GM21528 (cell line): ENCODE data around the gene SDK2.

Experiments
- ATAC-seq: cut with Tn5 transposase; IDR thresholded peaks from one replicate; pipeline ENCODE4 v1.9.1; 2021; ENCODE audit warnings: mild to moderate bottlenecking, moderate library complexity; ENCODE audit not compliant: unreplicated experiment, low FRiP score

SDK2 gene

DNA sequence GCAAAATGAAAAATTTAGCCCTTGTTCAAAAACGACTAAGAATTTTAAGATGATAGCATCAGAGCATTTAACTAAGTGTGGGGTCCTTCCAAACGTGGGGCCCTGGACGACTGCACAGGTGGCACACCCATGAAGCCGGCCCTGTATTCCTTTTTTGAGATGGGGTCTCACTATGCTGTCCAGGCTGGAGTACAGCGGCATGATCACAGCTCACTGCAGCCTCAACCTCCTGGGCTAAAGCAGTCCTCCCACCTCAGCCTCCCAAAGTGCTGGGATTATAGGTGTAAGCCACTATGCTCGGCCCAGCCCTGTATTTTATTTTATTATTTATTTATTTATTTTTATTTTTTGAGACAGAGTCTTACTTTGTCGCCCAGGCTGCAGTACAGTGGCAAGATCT, 241.8 kb downstream of the SDK2 start:
- ATAC-seq = no peak

GRCh38 chr17:73401911-73402310, 242.3 kb downstream of the SDK2 start:
- no peak for ATAC-seq

DNA sequence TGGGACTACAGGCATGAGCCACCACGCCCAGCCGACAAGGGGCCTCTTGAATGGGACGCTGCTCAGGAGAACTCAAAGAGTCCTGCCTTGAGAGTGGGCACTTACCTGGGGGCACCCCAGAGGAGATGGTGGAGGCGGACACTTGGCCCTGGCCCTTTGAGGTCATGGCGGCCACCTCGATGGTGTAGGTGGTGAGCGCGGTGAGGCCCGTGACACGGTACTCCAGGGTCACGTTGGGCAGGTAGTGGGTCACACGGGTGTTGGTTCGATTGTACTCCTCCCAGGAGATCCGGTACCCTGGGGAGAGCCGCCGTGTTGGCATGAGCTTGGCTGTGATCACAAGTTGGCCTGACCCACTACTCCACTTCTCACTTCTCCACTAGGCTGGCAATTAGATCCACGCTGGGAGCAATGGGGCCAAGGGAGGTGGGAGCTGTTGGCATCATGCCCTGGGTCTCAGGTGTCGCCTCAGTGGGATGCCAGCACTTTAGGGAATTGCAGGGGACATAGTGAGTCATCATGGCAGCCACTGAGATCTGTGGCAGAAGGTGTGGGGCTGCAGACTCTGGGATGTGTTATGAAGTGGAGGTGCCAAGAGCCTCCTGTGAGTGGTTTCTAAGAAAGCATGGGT, 243.2 kb downstream of the SDK2 start:
- ATAC-seq = no peak

GRCh38 chr17:73399056-73399455, 245.2 kb downstream of the SDK2 start:
- no peak for ATAC-seq

DNA sequence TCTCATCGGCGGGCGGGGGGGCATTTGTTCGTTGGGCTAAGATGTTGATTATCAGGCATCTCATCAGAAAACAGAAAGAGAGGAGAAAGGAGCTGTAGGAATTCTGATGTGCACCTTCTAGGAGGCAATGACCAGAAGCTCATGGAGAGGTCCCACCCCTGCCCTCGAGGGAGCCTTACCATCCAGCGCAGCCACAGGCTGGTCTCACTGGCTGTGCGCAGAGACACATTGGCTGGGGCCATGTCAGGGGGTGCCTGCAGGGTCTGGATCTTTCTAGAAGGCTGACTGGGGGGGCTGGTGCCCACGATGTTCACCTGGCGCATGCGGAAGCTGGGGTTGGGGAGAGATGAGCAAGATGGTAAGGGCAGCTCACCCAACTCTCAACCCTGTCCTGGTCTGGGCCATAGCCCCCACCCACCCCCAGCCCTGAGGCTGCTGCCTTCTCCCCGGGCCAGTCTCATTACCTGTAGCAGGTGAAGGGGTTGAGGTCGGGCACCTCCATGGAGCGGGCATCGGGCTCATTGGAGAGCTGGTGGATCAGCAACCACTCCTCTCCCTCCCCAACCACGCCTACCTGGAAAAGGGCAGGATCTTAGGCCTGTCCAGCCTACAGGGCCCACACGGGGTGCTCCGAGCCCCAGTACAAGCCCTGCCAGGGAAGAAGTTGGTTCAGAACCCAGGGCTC, 246.2 kb downstream of the SDK2 start:
- no peak for ATAC-seq

DNA sequence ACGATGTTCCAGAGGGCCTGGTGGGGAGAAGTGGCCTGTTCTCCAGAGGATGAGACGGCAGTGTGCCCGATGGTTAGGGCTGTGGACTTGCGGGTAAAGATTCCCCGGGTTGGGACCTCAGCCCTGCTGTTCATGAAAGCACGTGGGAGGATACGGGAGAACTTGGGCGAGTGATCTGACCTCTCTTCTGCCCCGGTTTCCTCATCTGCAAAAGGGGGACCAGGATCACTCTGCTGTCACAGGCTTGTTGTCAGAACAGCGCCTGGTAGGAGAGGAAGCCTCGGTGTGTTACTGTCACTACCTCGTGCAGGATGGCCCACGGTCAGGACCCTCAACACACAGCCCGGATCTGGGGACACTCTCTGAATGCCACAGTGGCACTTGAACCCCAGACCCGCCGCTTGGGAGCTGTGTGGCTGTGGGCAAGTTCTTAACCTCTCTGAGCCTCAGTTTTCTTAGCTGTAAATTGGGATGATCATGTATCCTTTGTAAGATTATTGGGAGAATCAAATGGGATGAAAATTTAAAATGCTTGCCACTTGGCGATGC, 246.9 kb downstream of the SDK2 start:
- ATAC-seq = no peak

DNA sequence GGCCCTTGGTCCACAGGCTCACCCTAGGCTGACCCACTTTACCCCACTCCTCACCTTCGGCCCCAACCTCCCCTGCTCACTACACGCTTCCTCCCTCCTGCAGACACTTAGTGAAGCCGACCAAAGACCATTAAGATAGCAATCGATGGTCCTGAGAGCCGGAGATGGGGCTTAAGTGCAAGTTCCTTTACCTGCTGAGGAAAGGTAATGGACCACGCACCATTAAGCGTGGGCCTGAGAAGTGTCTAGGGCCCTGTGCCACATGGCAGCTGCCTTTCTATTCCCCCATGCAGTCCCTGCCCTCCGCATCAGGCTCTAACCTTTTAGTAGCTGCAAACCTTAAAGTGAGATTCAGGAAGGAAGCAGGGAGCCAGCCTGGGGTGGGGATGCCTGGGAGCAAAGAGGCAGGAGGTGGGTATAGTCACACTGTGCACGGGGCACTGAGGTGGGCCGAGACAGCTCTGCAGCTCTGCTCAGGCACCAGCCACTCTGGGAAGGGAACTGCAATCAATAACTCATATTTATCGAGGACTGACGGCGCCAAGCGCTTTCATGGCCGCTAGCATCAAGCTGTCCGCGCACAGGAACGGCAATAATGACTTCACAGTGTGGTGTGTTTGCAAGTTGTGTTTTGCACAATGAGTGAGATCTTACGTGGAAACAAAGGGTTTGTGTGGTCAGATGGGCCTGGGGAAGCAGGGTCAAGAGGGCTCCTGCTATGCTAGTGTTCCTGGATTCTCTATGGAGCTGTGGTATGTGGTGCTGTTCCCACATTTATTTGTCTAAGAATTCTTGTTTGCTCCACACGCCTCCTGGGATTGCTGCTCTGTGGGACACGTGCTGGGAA, 247.6 kb downstream of the SDK2 start:
- ATAC-seq = no peak

GRCh38 chr17:73394512-73395450, 249.5 kb downstream of the SDK2 start:
- ATAC-seq = no peak

GRCh38 chr17:73393962-73394361, 250.3 kb downstream of the SDK2 start:
- ATAC-seq = no peak

GRCh38 chr17:73393381-73393780, 250.9 kb downstream of the SDK2 start:
- no peak for ATAC-seq

DNA sequence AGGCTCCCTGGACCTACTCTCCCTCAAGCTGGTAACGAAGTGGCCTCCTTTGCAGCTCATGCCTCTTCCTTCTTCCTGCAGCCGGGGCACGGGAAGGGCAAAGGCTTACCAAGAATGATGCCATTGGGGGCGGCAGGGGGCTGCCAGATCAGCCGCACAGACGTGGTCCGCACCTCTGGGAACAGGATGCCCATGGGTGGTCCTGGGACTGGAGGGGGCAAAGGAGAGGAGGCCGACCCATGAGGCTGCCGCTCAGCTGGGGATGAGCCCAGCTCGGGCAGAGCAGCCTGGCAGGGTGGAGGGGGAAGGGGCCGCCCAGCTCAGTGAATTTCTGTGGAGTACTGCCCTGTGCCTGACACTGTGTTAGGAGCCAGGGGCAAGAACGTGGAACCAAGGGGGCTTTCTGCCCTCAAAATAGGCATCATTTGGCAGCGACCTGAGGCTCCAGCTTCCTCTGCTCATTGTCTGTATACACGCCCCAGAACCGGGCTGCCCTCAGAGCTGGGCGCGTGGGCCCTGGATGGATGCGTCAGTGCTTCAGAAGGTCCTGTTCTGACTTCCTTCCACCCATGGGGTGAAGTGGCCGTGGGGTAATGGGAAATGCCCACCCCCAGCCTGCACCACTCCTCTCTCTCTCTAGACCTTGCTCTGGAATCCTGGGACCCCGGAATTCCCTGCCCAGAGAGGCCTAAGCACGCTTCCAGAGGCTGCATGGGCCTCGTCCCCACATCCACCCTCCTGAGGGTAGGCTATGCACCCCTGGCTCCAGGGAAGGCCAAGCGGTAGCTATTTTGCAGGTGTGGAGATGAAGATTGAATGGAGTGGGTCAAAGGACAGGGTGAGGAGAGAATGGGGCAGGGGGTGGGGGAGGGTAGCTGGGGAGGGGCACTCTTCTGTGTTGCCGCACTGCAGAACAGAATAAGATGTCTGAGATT, 252.6 kb downstream of the SDK2 start:
- ATAC-seq = no peak

DNA sequence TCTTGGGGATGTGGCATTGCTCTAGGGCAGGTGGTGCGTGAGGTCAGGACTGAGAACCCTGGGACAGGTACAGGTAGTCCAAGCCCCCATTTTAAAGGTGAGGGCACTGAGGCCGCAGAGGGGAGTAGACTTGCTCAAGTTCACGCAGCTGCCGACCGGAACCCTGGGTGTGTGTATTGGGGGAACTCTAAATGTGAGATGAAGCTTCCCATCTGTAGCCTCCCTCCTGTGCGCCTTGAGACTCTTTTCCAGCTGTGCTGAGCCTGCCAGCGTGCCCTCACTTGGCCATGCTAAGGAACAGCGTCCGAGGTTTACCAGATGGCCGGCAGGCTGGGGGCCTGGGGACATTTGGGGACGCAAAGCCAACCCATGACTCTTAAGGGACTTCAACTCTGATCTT, 253.4 kb downstream of the SDK2 start:
- ATAC-seq = no peak

GRCh38 chr17:73390221-73390620, 254.0 kb downstream of the SDK2 start:
- ATAC-seq = no peak

GRCh38 chr17:73389411-73389810, 254.8 kb downstream of the SDK2 start:
- ATAC-seq = no peak

DNA sequence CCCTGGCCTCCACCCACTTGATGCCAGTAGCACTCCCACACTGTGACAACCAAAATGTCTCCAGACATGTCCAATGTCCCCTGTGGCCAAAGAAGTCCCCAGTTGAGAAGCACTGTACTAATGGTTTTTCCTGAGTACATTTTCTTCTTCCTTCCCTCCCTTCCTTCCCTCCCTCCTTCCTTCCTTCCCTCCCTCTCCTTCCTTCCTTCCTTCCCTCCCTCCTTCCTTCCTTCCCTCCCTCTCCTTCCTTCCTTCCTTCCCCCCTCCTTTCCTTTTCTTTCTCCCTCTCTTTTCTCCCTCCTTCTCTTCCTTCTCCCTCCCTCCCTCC, 255.7 kb downstream of the SDK2 start:
- ATAC-seq = no peak

DNA sequence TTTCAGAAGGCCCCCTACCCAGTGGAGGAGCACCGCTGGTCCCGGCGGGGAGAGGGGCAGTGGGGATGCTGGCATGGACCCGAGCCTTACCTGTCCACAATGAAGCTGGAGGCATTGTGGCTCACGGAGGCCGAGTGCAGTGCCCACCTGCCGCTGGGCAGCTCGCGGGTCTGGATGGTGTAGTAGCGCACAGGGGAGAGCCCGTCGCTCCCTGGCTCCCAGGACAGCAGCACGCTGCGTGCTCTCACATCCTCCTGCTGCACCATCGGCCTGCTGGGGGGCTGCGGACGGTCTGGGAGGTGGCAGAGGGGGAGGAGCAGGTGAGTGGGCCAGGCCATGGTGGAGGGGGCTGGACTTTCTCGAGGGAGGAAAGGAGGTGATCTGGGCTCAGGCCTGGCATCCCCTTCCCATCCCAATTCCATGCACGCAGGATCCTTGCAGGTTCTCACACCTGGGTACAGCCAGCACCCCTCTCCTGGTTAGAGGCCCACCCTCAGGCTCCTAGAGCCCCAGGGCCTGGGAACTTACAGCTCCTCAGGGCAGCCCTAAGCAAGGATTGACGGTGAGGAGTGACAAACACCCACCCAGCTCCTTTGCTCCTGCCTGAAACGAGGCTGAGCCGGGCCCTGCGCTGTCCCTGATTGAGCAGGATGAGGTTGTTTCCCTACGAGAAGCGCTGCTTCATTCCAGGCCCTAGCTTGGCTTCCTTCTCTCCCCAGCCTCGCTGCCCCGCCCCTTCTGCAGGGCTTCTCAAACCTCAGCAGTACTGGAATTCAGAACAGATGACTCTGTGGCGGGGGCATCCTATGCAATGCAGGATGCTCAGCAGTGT, 256.3 kb downstream of the SDK2 start:
- ATAC-seq = no peak

DNA sequence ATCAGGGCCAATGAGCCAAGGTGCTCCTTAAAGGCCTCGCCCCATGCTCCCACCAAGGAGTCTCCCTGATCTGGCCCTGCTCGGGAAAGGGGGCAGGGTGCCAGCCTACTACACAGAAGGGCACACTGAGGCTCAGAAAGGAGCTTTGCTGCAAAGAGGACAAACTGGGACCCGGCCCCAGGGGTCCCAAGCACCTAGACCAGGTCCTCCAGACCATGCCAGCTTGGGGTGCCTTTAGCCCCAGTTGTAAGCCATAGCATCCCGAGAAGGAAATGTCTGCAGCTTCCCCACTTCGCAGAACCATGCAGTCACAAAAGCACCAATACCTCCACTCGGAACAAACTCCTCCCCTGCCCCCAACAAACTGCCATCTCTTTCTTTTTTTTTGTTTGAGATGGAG, 257.7 kb downstream of the SDK2 start:
- no peak for ATAC-seq

- no peak for ATAC-seq
Measured at GRCh38 chr17:73384926-73385325, 259.3 kb downstream of the SDK2 start.
